Transverse colon (tissue), 4 donors: Measurements from ENCODE around the gene RRH. TPM values are rescaled to one million over a fixed set of nuclear protein-coding genes. Genes with fewer than 3 reads are reported as not detected.

ENCODE experiments used
- DNase-seq: peaks from one replicate; pipeline ENCODE4 v3.0.0-alpha.2; 2019
- H3K27ac ChIP-seq, 4 donors: fragments of 200-600 bp; sonication (generic); 2 replicates each; pipeline ENCODE4 v1.5.1; 2016 to 2018; ENCODE audit warnings: inconsistent platforms in 4 of 4
- H3K27me3 ChIP-seq: fragments of 200-600 bp; sonication (generic); 2 replicates; pipeline ENCODE4 v1.5.1; 2017; ENCODE audit warnings: inconsistent platforms
- H3K36me3 ChIP-seq, 4 donors: fragments of 200-600 bp; sonication (generic); 2 replicates each; pipeline ENCODE4 v1.5.1; 2017 to 2019; ENCODE audit warnings: inconsistent platforms in 4 of 4
- H3K4me1 ChIP-seq, 4 donors: fragments of 200-600 bp; sonication (generic); 2 replicates each; pipeline ENCODE4 v1.5.1; 2017 to 2020; ENCODE audit warnings: inconsistent platforms in 4 of 4
- H3K4me3 ChIP-seq, 4 donors: fragments of 200-600 bp; sonication (generic); 1 replicate in 1 of 4; 2 replicates in 3 of 4; pipeline versions ENCODE4 v1.5.1 to v1.6.1; 2017 to 2019; ENCODE audit warnings: inconsistent platforms in 4 of 4
- H3K9me3 ChIP-seq, 2 donors: fragments of 200-600 bp; sonication (generic); 2 replicates each; pipeline ENCODE4 v1.5.1; 2017 to 2019; ENCODE audit warnings: inconsistent platforms in 2 of 2
- EP300 ChIP-seq: sonication (generic); formaldehyde crosslinking; IDR thresholded peaks from one replicate; pipeline ENCODE4 v1.6.1; 2017; ENCODE audit warnings: antibody characterized with exemption, low read depth
- POLR2A ChIP-seq: fragments of 450-650 bp; IDR thresholded peaks from one replicate; pipeline ENCODE4 v1.6.1; 2016; ENCODE audit warnings: antibody characterized with exemption, mild to moderate bottlenecking, moderate library complexity
- POLR2AphosphoS5 ChIP-seq, 3 donors: sonication (generic); formaldehyde crosslinking; IDR thresholded peaks; one replicate each; pipeline ENCODE4 v1.6.1; 2016; ENCODE audit warnings: antibody characterized with exemption in 3 of 3
- WGBS, 2 donors: methylation state at CpG; one replicate each; pipeline ENCODE4 v1.1.5; 2018; ENCODE audit warnings: low coverage in 1 of 2; 5-methylcytosine and 5-hydroxymethylcytosine counted together
- in situ Hi-C, 4 donors: fragments of 200-750 bp; cut with MboI; loops; one replicate each; pipeline versions ENCODE4 v1.15.0 to v1.15.1; 2017; ENCODE audit warnings: low sequenced_read_pairs in 3 of 4, low pct_ligation_motif_present in 1 of 4, low pct_unique_long_range_greater_than_20kb in 1 of 4
- intact Hi-C: fragments of 100-400 bp; cut with DNase I; formaldehyde crosslinking; loops from one replicate; pipeline ENCODE4 v1.15.1; 2023; ENCODE audit warnings: low total_unique reads
- total RNA-seq, 4 donors: library from RNA; depleted of rRNA; stranded (reverse); fragments of >200 nt; gene quantifications; one replicate each; pipeline ENCODE4 v1.1.0, GENCODE V29; 2016
- TF ChIP-seq, protein P1 (sequence below), 5 experiments: fragments of 200-600 bp in 3 of 5; fragments of 450-650 bp in 2 of 5; sonication (generic) in 3 of 5; IDR thresholded peaks; 1 replicate in 2 of 5; 2 replicates in 3 of 5; pipeline ENCODE4 v1.5.1; 2016 to 2017; ENCODE audit warnings: antibody characterized with exemption in 5 of 5, inconsistent platforms in 3 of 5, mild to moderate bottlenecking in 2 of 5, moderate library complexity in 1 of 5

RRH gene
- total RNA-seq, 4 donors from 2014 or later, result not detected

DNA sequence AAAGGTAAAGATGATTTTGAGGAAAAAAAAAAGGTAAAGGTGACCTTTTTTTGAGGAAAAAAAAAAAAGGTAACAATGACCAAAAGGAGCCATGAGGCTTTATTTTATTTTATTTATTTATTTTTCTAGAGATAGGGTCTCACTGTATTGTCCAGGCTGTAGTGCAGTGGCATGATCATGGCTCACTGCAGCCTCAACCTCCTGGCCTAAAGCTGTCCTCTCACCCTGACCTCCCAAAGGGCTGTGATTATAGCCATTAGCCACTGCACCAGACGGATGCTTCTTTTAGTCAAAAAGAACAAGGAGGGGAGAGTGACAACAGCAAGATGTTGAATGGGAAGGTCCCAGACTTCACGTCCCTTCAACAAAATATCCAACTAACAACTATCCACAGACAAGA lies 50.6 kb downstream of the RRH start:
- H3K9me3 ChIP-seq, result no peaks in the 10 kb centered on the region
- H3K4me3 ChIP-seq, result no peak overlapping the region
- TF ChIP-seq POLR2AphosphoS5 (IDR thresholded peaks at IDR 0.05) (no peak), POLR2A (no peak)
- H3K4me1 ChIP-seq, result no peaks in the 10 kb centered on the region
- H3K27ac ChIP-seq, result no peak overlapping the region
- H3K27me3 ChIP-seq, result no peaks in the 10 kb centered on the region
- H3K36me3 ChIP-seq, result no peaks in the 10 kb centered on the region
- WGBS, 2 donors, result 79 to 83% methylated on average over 2 of the region's 2 CpGs
- no peak for DNase-seq
- in situ Hi-C loops, result no loop called here
- intact Hi-C loops, result no loop called here

DNA sequence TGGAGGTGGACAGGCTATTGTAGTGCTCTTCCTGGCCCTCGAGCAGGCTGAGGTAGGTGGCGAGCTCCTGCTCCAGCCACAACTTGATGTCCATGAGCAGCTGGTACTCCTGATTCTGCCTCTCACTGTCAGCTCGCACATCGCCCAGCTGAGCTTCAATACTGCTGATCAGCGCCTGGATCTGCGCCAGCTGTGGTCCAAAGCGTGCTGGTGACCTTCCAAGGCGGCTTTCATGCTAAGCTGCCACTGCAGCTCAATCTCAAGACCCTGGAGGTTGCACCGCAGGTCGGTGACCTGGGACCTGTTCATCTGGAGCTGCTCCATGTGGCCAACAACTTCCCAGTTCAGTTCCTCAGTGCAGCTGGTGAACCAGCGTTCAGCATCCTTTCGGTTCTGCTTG lies 51.3 kb downstream of the RRH start:
- intact Hi-C loops (no loop called here), in situ Hi-C loops (no loop called here)
- H3K9me3 ChIP-seq, result no peaks in the 10 kb centered on the region
- DNase-seq, result no peak
- no peaks in the 10 kb centered on the region for H3K27me3 ChIP-seq
- WGBS, 2 donors, result 82% methylated on average over 12 of the region's 12 CpGs; no CpG with 5 or more reads in 1 of the 2 donors
- H3K4me3 ChIP-seq, result no peak overlapping the region
- H3K36me3 ChIP-seq, result no peaks in the 10 kb centered on the region
- H3K27ac ChIP-seq, result no peak overlapping the region
- TF ChIP-seq POLR2AphosphoS5 (IDR thresholded peaks at IDR 0.05), result no peak
- TF ChIP-seq POLR2A, result no peak
- TF ChIP-seq, protein P1, sequence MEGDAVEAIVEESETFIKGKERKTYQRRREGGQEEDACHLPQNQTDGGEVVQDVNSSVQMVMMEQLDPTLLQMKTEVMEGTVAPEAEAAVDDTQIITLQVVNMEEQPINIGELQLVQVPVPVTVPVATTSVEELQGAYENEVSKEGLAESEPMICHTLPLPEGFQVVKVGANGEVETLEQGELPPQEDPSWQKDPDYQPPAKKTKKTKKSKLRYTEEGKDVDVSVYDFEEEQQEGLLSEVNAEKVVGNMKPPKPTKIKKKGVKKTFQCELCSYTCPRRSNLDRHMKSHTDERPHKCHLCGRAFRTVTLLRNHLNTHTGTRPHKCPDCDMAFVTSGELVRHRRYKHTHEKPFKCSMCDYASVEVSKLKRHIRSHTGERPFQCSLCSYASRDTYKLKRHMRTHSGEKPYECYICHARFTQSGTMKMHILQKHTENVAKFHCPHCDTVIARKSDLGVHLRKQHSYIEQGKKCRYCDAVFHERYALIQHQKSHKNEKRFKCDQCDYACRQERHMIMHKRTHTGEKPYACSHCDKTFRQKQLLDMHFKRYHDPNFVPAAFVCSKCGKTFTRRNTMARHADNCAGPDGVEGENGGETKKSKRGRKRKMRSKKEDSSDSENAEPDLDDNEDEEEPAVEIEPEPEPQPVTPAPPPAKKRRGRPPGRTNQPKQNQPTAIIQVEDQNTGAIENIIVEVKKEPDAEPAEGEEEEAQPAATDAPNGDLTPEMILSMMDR (IDR thresholded peaks at IDR 0.05), result no peak
- TF ChIP-seq EP300, result no peak
- H3K4me1 ChIP-seq, result no peaks in the 10 kb centered on the region

DNA sequence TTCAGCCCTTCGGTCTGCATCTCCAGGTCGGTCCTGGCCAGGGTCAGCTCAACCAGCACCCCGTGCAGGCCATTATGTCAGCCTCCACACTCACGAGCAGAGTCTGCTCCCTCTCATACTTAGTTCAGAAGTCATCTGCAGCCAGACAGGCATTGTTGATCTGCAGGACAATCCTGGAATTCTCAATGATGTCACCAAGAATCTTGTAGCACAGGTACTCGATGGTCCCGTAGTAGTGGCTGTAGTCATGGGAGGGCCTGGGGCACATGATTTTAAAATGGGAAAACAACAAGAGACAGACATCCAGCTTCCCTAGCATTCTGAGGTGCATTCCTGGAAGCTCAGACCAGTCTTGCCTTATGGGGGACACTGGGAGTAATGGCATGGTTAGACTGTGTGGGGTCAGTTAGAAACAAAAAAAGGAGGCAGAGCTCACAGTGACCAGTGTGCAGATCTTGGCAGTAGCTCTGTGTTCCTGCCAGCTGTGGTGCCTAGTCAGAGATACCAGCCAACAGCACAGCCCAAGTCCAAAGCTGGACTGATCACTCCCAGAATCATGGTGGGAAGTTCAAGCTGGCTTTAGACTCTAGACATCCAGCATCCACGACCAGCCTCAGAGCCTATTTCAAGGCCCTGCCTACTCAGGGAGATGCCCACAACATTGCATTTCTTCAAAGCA lies 52.0 kb downstream of the RRH start:
- H3K27me3 ChIP-seq, result no peaks in the 10 kb centered on the region
- DNase-seq, result no peak
- H3K27ac ChIP-seq, result no peak overlapping the region
- no peaks in the 10 kb centered on the region for H3K36me3 ChIP-seq
- no peaks in the 10 kb centered on the region for H3K9me3 ChIP-seq
- no peak for TF ChIP-seq EP300
- TF ChIP-seq, protein P1 (IDR thresholded peaks at IDR 0.05), result no peak
- no peak for TF ChIP-seq POLR2AphosphoS5 (IDR thresholded peaks at IDR 0.05)
- TF ChIP-seq POLR2A, result no peak
- 89 to 100% methylated on average over 2 to 7 of the region's 7 CpGs for WGBS, 2 donors
- in situ Hi-C loops, result no loop called here
- intact Hi-C loops, result no loop called here
- H3K4me1 ChIP-seq, result no peaks in the 10 kb centered on the region
- no peak overlapping the region for H3K4me3 ChIP-seq

DNA sequence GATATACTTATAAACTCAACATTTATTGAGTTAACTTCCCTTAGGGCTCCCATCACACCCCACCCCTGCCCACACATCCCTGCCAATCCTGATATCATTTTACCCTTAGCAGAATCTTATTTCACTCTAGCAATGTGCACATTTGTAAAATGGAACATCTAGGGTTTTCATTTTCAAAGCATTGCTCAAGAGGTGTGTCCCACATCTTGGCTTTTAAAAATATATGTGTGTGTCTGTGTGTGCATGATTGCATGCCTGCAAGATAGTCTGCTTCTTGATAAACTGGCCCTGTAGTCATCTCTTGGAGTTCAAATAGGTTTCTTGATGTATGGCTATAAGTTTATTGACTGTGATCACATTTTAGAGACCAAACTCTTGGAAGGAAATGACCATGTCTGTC lies 58.5 kb downstream of the RRH start:
- Histone ChIP-seq H3K4me3 (no peak overlapping the region), H3K27ac (no peak overlapping the region), H3K9me3 (no peaks in the 10 kb centered on the region), H3K4me1 (no peaks in the 10 kb centered on the region), H3K27me3 (no peaks in the 10 kb centered on the region), H3K36me3 (no peaks in the 10 kb centered on the region)
- intact Hi-C loops (no loop called here), in situ Hi-C loops (no loop called here)
- no peak for DNase-seq
- TF ChIP-seq POLR2AphosphoS5 (IDR thresholded peaks at IDR 0.05), result no peak
- TF ChIP-seq EP300, result no peak
- TF ChIP-seq, protein P1 (IDR thresholded peaks at IDR 0.05), result no peak
- TF ChIP-seq POLR2A, result no peak

DNA sequence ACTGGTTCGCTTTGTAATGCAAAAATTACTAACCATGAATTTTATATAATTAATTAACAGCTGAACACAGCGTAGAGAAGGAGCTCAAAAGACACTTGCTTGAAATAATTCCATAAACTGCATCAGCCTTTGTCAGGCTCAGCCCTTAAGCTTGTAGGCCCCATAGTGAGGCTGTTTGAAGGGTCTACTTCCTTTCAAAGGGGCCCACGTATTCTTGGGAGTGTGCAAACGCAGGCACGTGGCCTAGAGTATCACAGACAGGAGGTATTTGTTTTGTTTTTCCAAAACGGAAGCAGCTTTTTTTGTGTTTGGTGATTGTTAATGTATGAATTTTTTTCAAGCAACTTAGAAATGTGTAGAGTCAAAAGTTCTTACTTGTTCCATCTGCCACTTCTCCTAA lies 59.3 kb downstream of the RRH start:
- TF ChIP-seq POLR2A, result no peak
- no peak for TF ChIP-seq POLR2AphosphoS5 (IDR thresholded peaks at IDR 0.05)
- no peak for TF ChIP-seq EP300
- TF ChIP-seq, protein P1 (IDR thresholded peaks at IDR 0.05), result no peak
- WGBS, 2 donors, result 40 to 61% methylated on average over 6 of the region's 6 CpGs

More for the DNA sequence above, 59.3 kb downstream of the RRH start:
- in situ Hi-C loops, result no loop called here
- H3K36me3 ChIP-seq, result no peaks in the 10 kb centered on the region
- DNase-seq, result no peak
- H3K27me3 ChIP-seq, result no peaks in the 10 kb centered on the region
- no peak overlapping the region for H3K4me3 ChIP-seq
- H3K27ac ChIP-seq, result no peak overlapping the region
- intact Hi-C loops, result no loop called here
- H3K4me1 ChIP-seq, result no peaks in the 10 kb centered on the region
- H3K9me3 ChIP-seq, result no peaks in the 10 kb centered on the region
